Fibroblast of pulmonary artery (primary cell): Measurements from ENCODE around the gene SNED1.

Experiments used
- DNase-seq: peaks from one replicate; pipeline ENCODE4 v3.0.0-alpha.2; 2010; ENCODE audit warnings: low read depth
- H3K4me3 ChIP-seq: replicated peaks from 2 replicates; pipeline ENCODE4 v1.5.1; 2011; ENCODE audit warnings: low read depth, mild to moderate bottlenecking, control low read depth, low read length, moderate library complexity
- TF ChIP-seq, protein P1 (sequence below): IDR thresholded peaks from 2 replicates; pipeline ENCODE4 v1.5.1; 2011; ENCODE audit warnings: mild to moderate bottlenecking, control low read depth, low read length, inconsistent platforms; ENCODE audit errors: missing control alignments

Gene SNED1

GRCh38 chr2:241080405-241081189, 82.2 kb downstream of the SNED1 start:
- TF ChIP-seq, protein P1, sequence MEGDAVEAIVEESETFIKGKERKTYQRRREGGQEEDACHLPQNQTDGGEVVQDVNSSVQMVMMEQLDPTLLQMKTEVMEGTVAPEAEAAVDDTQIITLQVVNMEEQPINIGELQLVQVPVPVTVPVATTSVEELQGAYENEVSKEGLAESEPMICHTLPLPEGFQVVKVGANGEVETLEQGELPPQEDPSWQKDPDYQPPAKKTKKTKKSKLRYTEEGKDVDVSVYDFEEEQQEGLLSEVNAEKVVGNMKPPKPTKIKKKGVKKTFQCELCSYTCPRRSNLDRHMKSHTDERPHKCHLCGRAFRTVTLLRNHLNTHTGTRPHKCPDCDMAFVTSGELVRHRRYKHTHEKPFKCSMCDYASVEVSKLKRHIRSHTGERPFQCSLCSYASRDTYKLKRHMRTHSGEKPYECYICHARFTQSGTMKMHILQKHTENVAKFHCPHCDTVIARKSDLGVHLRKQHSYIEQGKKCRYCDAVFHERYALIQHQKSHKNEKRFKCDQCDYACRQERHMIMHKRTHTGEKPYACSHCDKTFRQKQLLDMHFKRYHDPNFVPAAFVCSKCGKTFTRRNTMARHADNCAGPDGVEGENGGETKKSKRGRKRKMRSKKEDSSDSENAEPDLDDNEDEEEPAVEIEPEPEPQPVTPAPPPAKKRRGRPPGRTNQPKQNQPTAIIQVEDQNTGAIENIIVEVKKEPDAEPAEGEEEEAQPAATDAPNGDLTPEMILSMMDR, result no peak
- no peak for DNase-seq
- H3K4me3 ChIP-seq, result no peak overlapping the region

- H3K4me3 ChIP-seq, result no peak overlapping the region
Measured at GRCh38 chr2:241081190-241081642, 82.8 kb downstream of the SNED1 start.

GRCh38 chr2:241081643-241082340, 83.4 kb downstream of the SNED1 start:
- H3K4me3 ChIP-seq, result no peak overlapping the region
- DNase-seq, result no peak
- TF ChIP-seq, protein P1, result no peak

More at GRCh38 chr2:241081190-241081642, 82.8 kb downstream of the SNED1 start:
- TF ChIP-seq, protein P1, result no peak
- DNase-seq, result no peak

DNA sequence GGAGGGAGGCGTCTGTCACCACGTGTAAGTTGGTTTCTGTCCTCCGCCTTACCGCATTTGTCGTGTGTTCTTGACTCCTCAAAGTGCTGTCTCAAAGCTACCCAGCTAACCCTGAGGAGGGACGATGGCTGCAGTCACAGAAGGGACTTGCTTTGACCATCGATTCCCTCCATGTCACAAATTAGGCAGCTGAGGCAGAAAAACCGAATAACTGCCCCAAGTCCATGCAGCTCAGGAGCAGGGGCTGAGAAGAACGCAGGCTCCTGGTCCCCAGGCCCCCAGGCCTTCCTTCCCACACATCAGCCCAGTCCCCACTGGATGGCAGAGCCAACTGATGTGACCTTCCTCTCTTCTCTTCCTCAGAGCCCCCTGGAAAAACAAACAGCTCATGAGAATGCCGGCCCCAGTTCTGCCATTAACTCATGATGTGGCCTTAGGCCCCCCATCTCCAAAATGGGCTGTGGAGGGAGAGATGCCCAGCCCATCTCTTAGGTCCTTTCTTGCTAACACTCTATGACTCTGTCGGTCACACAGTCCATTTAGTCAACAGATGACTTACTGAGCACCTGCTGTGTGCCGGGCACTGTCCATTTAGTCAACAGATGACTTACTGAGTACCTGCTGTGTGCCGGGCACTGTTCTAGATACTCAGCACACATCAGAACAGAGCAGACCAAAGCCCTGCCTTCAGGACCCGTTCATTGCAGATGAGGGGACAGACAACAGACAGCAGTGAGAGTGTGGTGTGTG, 84.1 kb downstream of the SNED1 start:
- no peak for DNase-seq

DNA sequence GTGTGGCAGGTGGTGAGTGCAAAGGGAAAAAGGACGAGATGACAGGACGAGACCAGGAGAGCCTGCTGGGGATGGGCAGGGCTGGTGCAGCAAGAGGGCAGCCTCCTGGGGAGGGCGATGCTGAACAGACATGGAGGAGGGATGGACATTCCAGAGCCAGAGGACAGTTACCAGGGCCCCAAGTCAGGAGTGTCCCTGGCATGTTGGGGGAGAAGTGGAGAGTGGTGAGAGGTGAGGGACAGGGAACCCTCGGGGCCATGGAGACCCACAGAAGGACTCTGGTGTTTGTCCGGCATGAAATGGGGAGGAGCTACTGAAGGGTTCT, 84.6 kb downstream of the SNED1 start:
- no peak overlapping the region for H3K4me3 ChIP-seq
- DNase-seq, result no peak
- TF ChIP-seq, protein P1, result no peak

More for the DNA sequence above, 84.1 kb downstream of the SNED1 start:
- no peak overlapping the region for H3K4me3 ChIP-seq
- TF ChIP-seq, protein P1, result no peak

DNA sequence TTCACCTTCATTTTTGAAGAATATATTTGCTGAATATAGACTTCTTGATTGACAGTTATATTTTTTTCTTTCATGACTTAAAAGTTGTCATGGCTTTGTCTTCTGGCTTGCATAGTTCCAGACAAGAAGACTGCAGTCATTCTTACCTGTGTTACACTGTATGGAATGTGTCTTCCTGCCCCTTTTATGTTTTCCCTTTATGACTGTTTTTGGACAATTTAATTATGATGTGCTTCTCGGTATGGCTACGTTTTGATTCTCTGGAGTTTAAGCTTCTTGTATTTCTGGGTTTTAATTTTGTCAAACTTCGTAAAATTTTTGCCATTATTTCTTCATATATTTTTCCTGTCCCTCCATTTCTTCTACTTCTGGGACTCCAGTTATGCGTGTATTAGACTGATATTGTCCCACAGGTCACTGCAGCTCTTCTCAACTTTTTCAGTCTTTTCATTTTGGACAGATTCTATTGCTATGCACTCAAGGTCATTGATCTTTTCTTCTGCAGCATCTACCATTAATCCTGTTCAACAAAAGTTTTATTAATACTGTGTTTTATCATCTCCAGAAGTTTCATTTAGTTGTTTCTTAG, 86.5 kb downstream of the SNED1 start:
- no peak for DNase-seq
- H3K4me3 ChIP-seq, result no peak overlapping the region
- TF ChIP-seq, protein P1, result no peak
